Loucy (cell line): Measurements from ENCODE around the gene LHPP.

Source experiments
- H2AFZ ChIP-seq: fragments of 200-600 bp; sonication (generic); 2 replicates; pipeline ENCODE4 v1.6.0; 2016; ENCODE audit warnings: antibody characterized with exemption, mild to moderate bottlenecking, low read length, moderate library complexity
- H3F3A ChIP-seq: fragments of 200-600 bp; 2 replicates; pipeline ENCODE4 v1.6.0; 2016; ENCODE audit warnings: antibody characterized with exemption, low read depth, mild to moderate bottlenecking
- H3K27me3 ChIP-seq: fragments of 200-600 bp; sonication (generic); 2 replicates; pipeline ENCODE4 v1.6.1; 2014; ENCODE audit warnings: low read length, mild to moderate bottlenecking; ENCODE audit not compliant: insufficient read depth, poor library complexity, severe bottlenecking
- H3K36me3 ChIP-seq: fragments of 200-600 bp; sonication (generic); 2 replicates; pipeline ENCODE4 v1.6.1; 2016; ENCODE audit warnings: low read length; ENCODE audit not compliant: insufficient read depth
- H3K4me1 ChIP-seq: fragments of 200-600 bp; sonication (generic); 2 replicates; pipeline ENCODE4 v1.5.1; 2014; ENCODE audit warnings: low read length, mild to moderate bottlenecking; ENCODE audit not compliant: insufficient read depth, poor library complexity, severe bottlenecking
- H3K4me2 ChIP-seq: fragments of 200-600 bp; sonication (generic); 2 replicates; pipeline ENCODE4 v1.6.0; 2014; ENCODE audit warnings: antibody characterized with exemption, low read length, low read depth, mild to moderate bottlenecking; ENCODE audit not compliant: poor library complexity, severe bottlenecking
- H3K4me3 ChIP-seq: fragments of 200-600 bp; sonication (generic); 2 replicates; pipeline ENCODE4 v1.5.1; 2014; ENCODE audit warnings: low read length, mild to moderate bottlenecking, mixed read lengths; ENCODE audit not compliant: poor library complexity, severe bottlenecking
- H3K79me2 ChIP-seq: fragments of 200-600 bp; sonication (generic); 2 replicates; pipeline ENCODE4 v1.6.1; 2014; ENCODE audit warnings: low read length; ENCODE audit not compliant: insufficient read depth
- H3K9ac ChIP-seq: fragments of 200-600 bp; sonication (generic); 2 replicates; pipeline ENCODE4 v1.6.0; 2014; ENCODE audit warnings: mild to moderate bottlenecking, low read depth, low read length, moderate library complexity; ENCODE audit not compliant: poor library complexity, severe bottlenecking
- H3K9me2 ChIP-seq: fragments of 200-600 bp; sonication (generic); replicated peaks from 2 replicates; pipeline ENCODE4 v1.6.1; 2016; ENCODE audit warnings: low read depth, low read length, mixed read lengths
- H3K9me3 ChIP-seq: fragments of 200-600 bp; sonication (generic); 2 replicates; pipeline ENCODE4 v1.6.1; 2014; ENCODE audit warnings: mild to moderate bottlenecking, antibody characterized with exemption, low read length, low read depth; ENCODE audit not compliant: insufficient read depth
- H4K20me1 ChIP-seq: fragments of 200-600 bp; sonication (generic); 2 replicates; pipeline ENCODE4 v1.6.0; 2014; ENCODE audit warnings: antibody characterized with exemption, low read length, mild to moderate bottlenecking; ENCODE audit not compliant: insufficient read depth, poor library complexity, severe bottlenecking
- EZH2phosphoT487 ChIP-seq: fragments of 200-600 bp; IDR thresholded peaks from 2 replicates; pipeline ENCODE4 v1.6.1; 2018; ENCODE audit warnings: antibody characterized with exemption, mild to moderate bottlenecking, moderate library complexity, borderline replicate concordance
- TF ChIP-seq, protein P1 (sequence below): fragments of 200-600 bp; sonication (generic); conservative IDR thresholded peaks from 2 replicates; pipeline ENCODE4 v1.5.1; 2014; ENCODE audit warnings: mild to moderate bottlenecking, antibody characterized with exemption, low read length

The LHPP gene

GRCh38 chr10:124639206-124639605, 177.6 kb downstream of the LHPP start:
- Histone ChIP-seq H4K20me1 (peaks cover 4% of the 10 kb centered on the region), H2AFZ (no peak overlapping the region), H3K79me2 (peaks cover 52% of the 10 kb centered on the region; the same call in 1 of the 2 replicates), H3K36me3 (peaks cover 18% of the 10 kb centered on the region; the same call in 1 of the 2 replicates), H3K9me3 (no peaks in the 10 kb centered on the region), H3K9me2 (no peaks in the 10 kb centered on the region), H3K27me3 (no peaks in the 10 kb centered on the region), H3K4me1 (no peaks in the 10 kb centered on the region), H3K4me3 (no peak overlapping the region), H3K9ac (no peak overlapping the region), H3F3A (no peaks in the 10 kb centered on the region), H3K4me2 (no peak overlapping the region)
- TF ChIP-seq, protein P1, sequence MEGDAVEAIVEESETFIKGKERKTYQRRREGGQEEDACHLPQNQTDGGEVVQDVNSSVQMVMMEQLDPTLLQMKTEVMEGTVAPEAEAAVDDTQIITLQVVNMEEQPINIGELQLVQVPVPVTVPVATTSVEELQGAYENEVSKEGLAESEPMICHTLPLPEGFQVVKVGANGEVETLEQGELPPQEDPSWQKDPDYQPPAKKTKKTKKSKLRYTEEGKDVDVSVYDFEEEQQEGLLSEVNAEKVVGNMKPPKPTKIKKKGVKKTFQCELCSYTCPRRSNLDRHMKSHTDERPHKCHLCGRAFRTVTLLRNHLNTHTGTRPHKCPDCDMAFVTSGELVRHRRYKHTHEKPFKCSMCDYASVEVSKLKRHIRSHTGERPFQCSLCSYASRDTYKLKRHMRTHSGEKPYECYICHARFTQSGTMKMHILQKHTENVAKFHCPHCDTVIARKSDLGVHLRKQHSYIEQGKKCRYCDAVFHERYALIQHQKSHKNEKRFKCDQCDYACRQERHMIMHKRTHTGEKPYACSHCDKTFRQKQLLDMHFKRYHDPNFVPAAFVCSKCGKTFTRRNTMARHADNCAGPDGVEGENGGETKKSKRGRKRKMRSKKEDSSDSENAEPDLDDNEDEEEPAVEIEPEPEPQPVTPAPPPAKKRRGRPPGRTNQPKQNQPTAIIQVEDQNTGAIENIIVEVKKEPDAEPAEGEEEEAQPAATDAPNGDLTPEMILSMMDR = no peak
- no peak for TF ChIP-seq EZH2phosphoT487

DNA sequence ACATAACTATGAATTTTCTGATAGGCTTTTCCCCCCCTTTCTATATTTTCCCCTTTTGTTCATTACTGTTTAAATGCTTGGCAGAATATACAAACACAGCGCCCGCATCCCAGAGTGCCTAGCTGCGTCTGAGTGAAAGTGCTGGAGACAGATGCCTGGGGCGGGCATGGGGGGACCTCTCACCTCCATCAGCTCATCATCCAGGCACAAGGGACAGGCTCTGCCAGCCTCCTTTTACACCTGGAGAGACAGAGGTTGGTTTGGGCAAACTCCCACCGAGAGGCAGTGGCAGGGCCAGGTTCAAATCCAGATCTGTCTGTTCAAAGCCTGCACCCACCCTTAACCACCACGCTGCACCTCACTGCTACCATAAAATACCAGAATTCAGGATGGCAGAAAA, 178.0 kb downstream of the LHPP start:
- Histone ChIP-seq H2AFZ (no peak overlapping the region), H3K4me2 (no peak overlapping the region), H3K36me3 (peaks cover 13% of the 10 kb centered on the region; the same call in 1 of the 2 replicates), H3K4me1 (no peaks in the 10 kb centered on the region), H3K9me3 (no peaks in the 10 kb centered on the region), H3K9me2 (no peaks in the 10 kb centered on the region), H3K4me3 (no peak overlapping the region), H3K27me3 (no peaks in the 10 kb centered on the region), H3F3A (no peaks in the 10 kb centered on the region), H3K79me2 (peaks cover 52% of the 10 kb centered on the region; the same call in 1 of the 2 replicates), H3K9ac (no peak overlapping the region), H4K20me1 (peaks cover 4% of the 10 kb centered on the region)
- TF ChIP-seq, protein P1 = no peak
- TF ChIP-seq EZH2phosphoT487 = no peak

GRCh38 chr10:124640056-124640455, 178.4 kb downstream of the LHPP start:
- Histone ChIP-seq H3K9ac (no peak overlapping the region), H3K9me2 (no peaks in the 10 kb centered on the region), H3K79me2 (peaks cover 55% of the 10 kb centered on the region; the same call in 1 of the 2 replicates), H3K4me2 (no peak overlapping the region), H3K4me1 (peaks cover 3% of the 10 kb centered on the region), H3K9me3 (no peaks in the 10 kb centered on the region), H4K20me1 (peaks cover 4% of the 10 kb centered on the region), H3K4me3 (no peak overlapping the region), H2AFZ (no peak overlapping the region), H3K27me3 (no peaks in the 10 kb centered on the region), H3K36me3 (peaks cover 11% of the 10 kb centered on the region; the same call in 1 of the 2 replicates), H3F3A (no peaks in the 10 kb centered on the region)
- TF ChIP-seq, protein P1 = no peak
